Neural progenitor cell (in vitro differentiated cells): Measurements from ENCODE around the gene LTO1. TPM values are rescaled to one million over a fixed set of nuclear protein-coding genes. Genes with fewer than 3 reads are reported as not detected.

ENCODE experiments used
- DNase-seq: peaks from one replicate; pipeline ENCODE4 v3.0.0-alpha.2; 2016; ENCODE audit warnings: low spot score
- H2AFZ ChIP-seq: fragments of 200-600 bp; sonication (generic); replicated peaks from 2 replicates; pipeline ENCODE4 v1.6.1; 2016; ENCODE audit warnings: antibody characterized with exemption
- H3F3A ChIP-seq: fragments of 200-600 bp; sonication (generic); 2 replicates; pipeline ENCODE4 v1.6.1; 2016; ENCODE audit warnings: antibody characterized with exemption, low read depth
- H3K27ac ChIP-seq: fragments of 200-600 bp; sonication (generic); 2 replicates; pipeline ENCODE4 v1.5.1; 2016; ENCODE audit warnings: mild to moderate bottlenecking
- H3K27me3 ChIP-seq: fragments of 200-600 bp; sonication (generic); 2 replicates; pipeline ENCODE4 v1.6.1; 2016; ENCODE audit warnings: mild to moderate bottlenecking, moderate library complexity
- H3K36me3 ChIP-seq: fragments of 200-600 bp; sonication (generic); 2 replicates; pipeline ENCODE4 v1.5.1; 2016
- H3K4me1 ChIP-seq: fragments of 200-600 bp; sonication (generic); 2 replicates; pipeline ENCODE4 v1.6.1; 2016; ENCODE audit warnings: mixed run types
- H3K4me2 ChIP-seq: fragments of 200-600 bp; sonication (generic); 2 replicates; pipeline ENCODE4 v1.6.1; 2016
- H3K4me3 ChIP-seq: fragments of 200-600 bp; sonication (generic); 2 replicates; pipeline ENCODE4 v1.5.1; 2016
- H3K79me2 ChIP-seq: fragments of 200-600 bp; sonication (generic); 2 replicates; pipeline ENCODE4 v1.6.1; 2016; ENCODE audit warnings: low read depth
- H3K9ac ChIP-seq: fragments of 200-600 bp; sonication (generic); 2 replicates; pipeline ENCODE4 v1.6.1; 2016
- H3K9me3 ChIP-seq: fragments of 200-600 bp; sonication (generic); 2 replicates; pipeline ENCODE4 v1.5.1; 2016; ENCODE audit warnings: low read depth
- H4K20me1 ChIP-seq: fragments of 200-600 bp; sonication (generic); 2 replicates; pipeline ENCODE4 v1.6.1; 2016; ENCODE audit warnings: low read depth
- H3K27ac Mint-ChIP-seq: 3 replicates; pipeline ENCODE4 v1.8.0; 2021; ENCODE audit warnings: mixed read lengths
- H3K27me3 Mint-ChIP-seq: 2 replicates; pipeline ENCODE4 v1.8.0; 2022; ENCODE audit warnings: low read depth, mild to moderate bottlenecking, inconsistent platforms, moderate library complexity, mixed read lengths; ENCODE audit not compliant: insufficient read depth
- H3K36me3 Mint-ChIP-seq: 3 replicates; pipeline ENCODE4 v1.8.0; 2021; ENCODE audit warnings: mixed read lengths
- H3K4me1 Mint-ChIP-seq: 3 replicates; pipeline ENCODE4 v1.8.0; 2021; ENCODE audit warnings: mixed read lengths
- H3K4me3 Mint-ChIP-seq: 3 replicates; pipeline ENCODE4 v1.8.0; 2021; ENCODE audit warnings: mild to moderate bottlenecking, moderate library complexity, mixed read lengths
- H3K9me3 Mint-ChIP-seq: 3 replicates; pipeline ENCODE4 v1.8.0; 2020; ENCODE audit warnings: mixed read lengths
- EZH2 ChIP-seq: fragments of 200-600 bp; sonication (generic); IDR thresholded peaks from 2 replicates; pipeline ENCODE4 v1.6.1; 2017; ENCODE audit warnings: antibody characterized with exemption, mild to moderate bottlenecking, moderate library complexity
- EZH2phosphoT487 ChIP-seq: fragments of 200-600 bp; sonication (generic); IDR thresholded peaks from 2 replicates; pipeline ENCODE4 v1.6.1; 2017; ENCODE audit warnings: antibody characterized with exemption
- total RNA-seq: library from RNA; depleted of rRNA; stranded (reverse); fragments of >200 nt; gene quantifications from 2 replicates; pipeline ENCODE4 v1.2.3, GENCODE V29; 2015; ENCODE audit warnings: low replicate concordance
- TF ChIP-seq, protein P1 (sequence below): fragments of 200-600 bp; sonication (generic); IDR thresholded peaks from 2 replicates; pipeline ENCODE4 v1.5.1; 2017; ENCODE audit warnings: antibody characterized with exemption, mild to moderate bottlenecking

The LTO1 gene
- total RNA-seq, 1 donor from 2014 or later = 11.9 TPM

DNA sequence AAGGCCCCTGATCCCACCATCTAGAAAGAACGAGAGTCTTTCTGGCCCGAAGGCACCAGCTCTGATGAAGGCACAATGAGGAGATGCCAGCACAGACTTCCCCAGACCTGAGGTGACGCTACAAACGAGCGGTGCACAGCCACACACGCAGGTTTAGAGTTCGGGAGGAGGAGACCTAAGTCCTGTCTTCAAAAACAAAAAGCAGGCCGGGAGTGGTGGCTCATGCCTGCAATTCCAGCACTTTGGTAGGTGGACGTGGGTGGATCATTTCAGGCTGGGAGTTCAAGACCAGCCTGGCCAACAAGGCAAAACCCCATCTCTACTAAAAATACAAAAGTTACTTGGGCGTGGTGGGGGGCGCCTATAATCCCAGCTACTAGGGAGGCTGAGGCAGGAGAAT, 9.5 kb downstream of the LTO1 start:
- H3K79me2 ChIP-seq = no peaks in the 10 kb centered on the region
- peaks cover 4% of the 10 kb centered on the region for H3F3A ChIP-seq
- no peak overlapping the region for H3K27ac ChIP-seq
- no peak for DNase-seq
- H3K36me3 ChIP-seq = no peaks in the 10 kb centered on the region
- no peak overlapping the region for H3K4me3 Mint-ChIP-seq
- no peak overlapping the region for H2AFZ ChIP-seq
- H3K4me2 ChIP-seq = no peak overlapping the region
- TF ChIP-seq EZH2phosphoT487 = no peak
- TF ChIP-seq, protein P1, sequence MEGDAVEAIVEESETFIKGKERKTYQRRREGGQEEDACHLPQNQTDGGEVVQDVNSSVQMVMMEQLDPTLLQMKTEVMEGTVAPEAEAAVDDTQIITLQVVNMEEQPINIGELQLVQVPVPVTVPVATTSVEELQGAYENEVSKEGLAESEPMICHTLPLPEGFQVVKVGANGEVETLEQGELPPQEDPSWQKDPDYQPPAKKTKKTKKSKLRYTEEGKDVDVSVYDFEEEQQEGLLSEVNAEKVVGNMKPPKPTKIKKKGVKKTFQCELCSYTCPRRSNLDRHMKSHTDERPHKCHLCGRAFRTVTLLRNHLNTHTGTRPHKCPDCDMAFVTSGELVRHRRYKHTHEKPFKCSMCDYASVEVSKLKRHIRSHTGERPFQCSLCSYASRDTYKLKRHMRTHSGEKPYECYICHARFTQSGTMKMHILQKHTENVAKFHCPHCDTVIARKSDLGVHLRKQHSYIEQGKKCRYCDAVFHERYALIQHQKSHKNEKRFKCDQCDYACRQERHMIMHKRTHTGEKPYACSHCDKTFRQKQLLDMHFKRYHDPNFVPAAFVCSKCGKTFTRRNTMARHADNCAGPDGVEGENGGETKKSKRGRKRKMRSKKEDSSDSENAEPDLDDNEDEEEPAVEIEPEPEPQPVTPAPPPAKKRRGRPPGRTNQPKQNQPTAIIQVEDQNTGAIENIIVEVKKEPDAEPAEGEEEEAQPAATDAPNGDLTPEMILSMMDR = no peak
- no peak for TF ChIP-seq EZH2
- no peaks in the 10 kb centered on the region for H3K9me3 ChIP-seq
- H3K27me3 Mint-ChIP-seq = peaks cover 5% of the 10 kb centered on the region
- no peaks in the 10 kb centered on the region for H3K27me3 ChIP-seq
- no peak overlapping the region for H3K27ac Mint-ChIP-seq
- H4K20me1 ChIP-seq = peaks cover 6% of the 10 kb centered on the region
- peaks cover 13% of the 10 kb centered on the region for H3K36me3 Mint-ChIP-seq
- H3K4me1 Mint-ChIP-seq = peaks cover 36% of the 10 kb centered on the region
- no peak overlapping the region for H3K9ac ChIP-seq
- no peaks in the 10 kb centered on the region for H3K4me1 ChIP-seq
- H3K9me3 Mint-ChIP-seq = no peaks in the 10 kb centered on the region
- no peak overlapping the region for H3K4me3 ChIP-seq

DNA sequence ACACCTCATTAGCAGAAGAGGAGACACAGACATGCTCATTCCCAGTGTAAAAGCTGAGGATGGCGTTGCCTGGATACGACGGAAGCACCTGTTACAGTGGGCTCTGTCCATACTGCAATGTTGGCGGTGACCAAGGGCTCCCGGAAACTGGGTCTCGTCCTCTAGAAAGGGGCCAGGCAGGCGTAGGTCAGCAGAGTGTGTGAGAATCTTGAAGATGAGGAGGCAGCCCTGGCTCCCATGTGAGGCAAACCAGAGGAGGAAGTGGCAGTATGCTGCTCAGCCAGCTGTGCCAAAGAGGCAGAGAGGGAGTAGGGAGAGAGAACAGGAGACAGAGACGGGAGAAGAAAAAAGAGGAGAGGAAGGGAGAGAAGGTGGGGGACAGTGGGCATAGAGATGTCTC, 10.3 kb downstream of the LTO1 start:
- no peaks in the 10 kb centered on the region for H3K9me3 Mint-ChIP-seq
- H3K36me3 ChIP-seq = no peaks in the 10 kb centered on the region
- peaks cover 15% of the 10 kb centered on the region for H3K36me3 Mint-ChIP-seq

DNA sequence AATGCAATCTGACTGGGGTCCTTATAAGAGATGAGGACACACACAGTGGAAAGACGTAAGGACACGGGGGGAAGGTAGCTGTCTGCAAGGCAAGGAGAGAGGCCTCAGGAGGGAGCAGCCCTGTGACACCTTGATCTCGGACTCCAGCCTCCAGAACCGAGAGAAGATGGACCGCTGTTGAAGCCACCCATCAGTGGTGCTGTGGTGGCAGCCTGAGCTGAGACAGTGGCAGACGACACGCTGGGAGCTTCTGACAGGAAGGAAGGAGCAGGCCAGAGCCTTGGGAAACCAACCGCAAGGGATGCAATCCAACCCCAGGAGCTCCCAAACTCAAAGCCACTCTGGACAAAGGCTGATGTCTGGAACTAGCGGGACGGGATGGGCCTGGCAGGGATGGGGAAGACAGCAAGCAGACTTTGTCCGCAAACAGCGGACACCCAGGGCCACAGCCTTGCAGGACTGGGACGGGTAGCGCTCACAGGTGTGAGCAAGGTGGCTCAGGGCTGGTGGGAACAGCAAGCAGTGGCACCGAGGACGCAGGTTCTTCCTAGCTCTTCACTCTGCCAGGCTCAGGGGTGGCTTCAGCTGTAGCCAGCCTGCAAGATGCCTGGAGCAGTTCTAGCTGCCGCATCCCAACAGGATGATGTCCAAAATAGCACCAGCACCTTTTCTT, 10.9 kb downstream of the LTO1 start:
- Histone ChIP-seq H3K4me3 (no peak overlapping the region), H3K79me2 (no peaks in the 10 kb centered on the region), H3K27ac (no peak overlapping the region), H3K4me2 (no peak overlapping the region), H3K9ac (no peak overlapping the region), H3K27me3 (no peaks in the 10 kb centered on the region), H3F3A (peaks cover 7% of the 10 kb centered on the region), H3K36me3 (no peaks in the 10 kb centered on the region), H3K4me1 (peaks cover 2% of the 10 kb centered on the region), H3K9me3 (no peaks in the 10 kb centered on the region), H4K20me1 (peaks cover 6% of the 10 kb centered on the region), H2AFZ (no peak overlapping the region)
- peak overlapping the region; percentile 63 for H3K27ac Mint-ChIP-seq
- peaks cover 15% of the 10 kb centered on the region for H3K36me3 Mint-ChIP-seq
- H3K4me1 Mint-ChIP-seq = peaks cover 34% of the 10 kb centered on the region
- H3K9me3 Mint-ChIP-seq = no peaks in the 10 kb centered on the region
- H3K27me3 Mint-ChIP-seq = peaks cover 5% of the 10 kb centered on the region
- DNase-seq = no peak
- H3K4me3 Mint-ChIP-seq = no peak overlapping the region
- TF ChIP-seq EZH2 (no peak), EZH2phosphoT487 (no peak)
- TF ChIP-seq, protein P1 = no peak

More for the DNA sequence above, 10.3 kb downstream of the LTO1 start:
- Histone ChIP-seq H3K4me3 (no peak overlapping the region), H2AFZ (no peak overlapping the region), H3K9me3 (no peaks in the 10 kb centered on the region), H3K4me1 (no peaks in the 10 kb centered on the region), H3K27me3 (no peaks in the 10 kb centered on the region), H3K4me2 (no peak overlapping the region), H3F3A (peaks cover under 1% of the 10 kb centered on the region), H3K9ac (no peak overlapping the region), H4K20me1 (peaks cover 6% of the 10 kb centered on the region), H3K27ac (no peak overlapping the region), H3K79me2 (no peaks in the 10 kb centered on the region)
- Mint-ChIP-seq H3K4me1 (peaks cover 32% of the 10 kb centered on the region), H3K27me3 (peaks cover 5% of the 10 kb centered on the region), H3K27ac (no peak overlapping the region), H3K4me3 (no peak overlapping the region)
- TF ChIP-seq EZH2phosphoT487 (no peak), EZH2 (no peak)
- TF ChIP-seq, protein P1 = no peak
- no peak for DNase-seq
